IMR-90 (cell line): Measurements from ENCODE around the gene MYCT1. TPM values are rescaled to one million over a fixed set of nuclear protein-coding genes. Genes with fewer than 3 reads are reported as not detected.
A peak's percentile ranks its signal among the peaks of the same experiment; 100 is the strongest.

Experiments used
- ATAC-seq: fragments of 200-7000 bp; cut with Tn5 transposase; 2 replicates; pipeline ENCODE4 v1.9.1; 2020; ENCODE audit warnings: low read depth, mild to moderate bottlenecking, moderate library complexity
- BruUV-seq: library from RNA; stranded (reverse); fragments of 400-500 nt; replicated peaks from 2 replicates; lab custom pipeline; 2021; lab: Mats Ljungman, UMichigan
- CTCF ChIA-PET: fragments of 300-600 bp; formaldehyde crosslinking; extraction: SDS; loops from one replicate; lab custom pipeline; 2021; ENCODE audit warnings: antibody characterized with exemption; lab: Yijun Ruan, JAX
- POLR2A ChIA-PET: fragments of 300-600 bp; sonication (Branson Sonifier 250); formaldehyde crosslinking; loops from one replicate; lab custom pipeline; 2022; ENCODE audit warnings: antibody characterized with exemption; ENCODE audit not compliant: unreplicated experiment; lab: Charles Lee
- DNase-seq: peaks from one replicate; pipeline ENCODE4 v3.0.0; 2013
- H2AFZ ChIP-seq: replicated peaks from 2 replicates; pipeline ENCODE3; 2013; ENCODE audit warnings: low read length, mild to moderate bottlenecking; ENCODE audit not compliant: poor library complexity
- H2AK5ac ChIP-seq: 2 replicates; pipeline ENCODE4 v1.6.1; 2013; ENCODE audit warnings: low read depth, low read length, inconsistent platforms
- H2AK9ac ChIP-seq: replicated peaks from 2 replicates; pipeline ENCODE3; 2013; ENCODE audit warnings: mild to moderate bottlenecking, low read depth, low read length, moderate library complexity; ENCODE audit not compliant: poor library complexity
- H2BK120ac ChIP-seq: 2 replicates; pipeline ENCODE4 v1.6.1; 2013; ENCODE audit warnings: low read depth, low read length, inconsistent platforms
- H2BK15ac ChIP-seq: 3 replicates; pipeline ENCODE4 v1.6.1; 2013; ENCODE audit warnings: low read depth, low read length, inconsistent platforms
- H2BK20ac ChIP-seq: 2 replicates; pipeline ENCODE4 v1.6.1; 2013; ENCODE audit warnings: low read depth, mild to moderate bottlenecking, inconsistent platforms, low read length, moderate library complexity
- H2BK5ac ChIP-seq: 2 replicates; pipeline ENCODE4 v1.6.1; 2013; ENCODE audit warnings: mild to moderate bottlenecking, low read depth, low read length, inconsistent platforms; ENCODE audit not compliant: poor library complexity, severe bottlenecking
- H3K14ac ChIP-seq: replicated peaks from 2 replicates; pipeline ENCODE4 v1.6.1; 2013; ENCODE audit warnings: low read depth, low read length, inconsistent platforms
- H3K18ac ChIP-seq: 2 replicates; pipeline ENCODE4 v1.6.1; 2013; ENCODE audit warnings: low read depth, low read length, control low read depth
- H3K23ac ChIP-seq: 2 replicates; pipeline ENCODE4 v1.6.1; 2013; ENCODE audit warnings: low read depth, low read length, inconsistent platforms
- H3K27ac ChIP-seq: 2 replicates; pipeline ENCODE4 v1.5.1; 2013; ENCODE audit warnings: mild to moderate bottlenecking, control low read depth, low read length; ENCODE audit not compliant: insufficient read depth
- H3K27me3 ChIP-seq: 2 replicates; pipeline ENCODE4 v1.6.1; 2013; ENCODE audit warnings: low read length; ENCODE audit not compliant: control insufficient read depth, insufficient read depth
- H3K36me3 ChIP-seq: 2 replicates; pipeline ENCODE4 v1.6.1; 2013; ENCODE audit warnings: low read length, mixed read lengths; ENCODE audit not compliant: control insufficient read depth, insufficient read depth
- H3K4ac ChIP-seq: 2 replicates; pipeline ENCODE4 v1.6.1; 2013; ENCODE audit warnings: low read depth, low read length, inconsistent platforms
- H3K4me1 ChIP-seq: 2 replicates; pipeline ENCODE4 v1.6.1; 2013; ENCODE audit warnings: low read length, mixed read lengths; ENCODE audit not compliant: control insufficient read depth, insufficient read depth
- H3K4me2 ChIP-seq: 2 replicates; pipeline ENCODE4 v1.6.1; 2013; ENCODE audit warnings: low read depth, mild to moderate bottlenecking, control low read depth, low read length, moderate library complexity
- H3K4me3 ChIP-seq: 2 replicates; pipeline ENCODE4 v1.5.1; 2013; ENCODE audit warnings: low read depth, mild to moderate bottlenecking, control low read depth, low read length, moderate library complexity; ENCODE audit not compliant: insufficient read depth
- H3K56ac ChIP-seq: 2 replicates; pipeline ENCODE4 v1.6.1; 2013; ENCODE audit warnings: low read length, inconsistent platforms; ENCODE audit not compliant: insufficient read depth; ENCODE audit errors: extremely low read depth
- H3K79me1 ChIP-seq, 2 experiments: 2 replicates each; pipeline ENCODE4 v1.6.1; 2013; ENCODE audit warnings: low read length in 2 of 2, inconsistent platforms in 1 of 2, low read depth in 1 of 2
- H3K9ac ChIP-seq: 2 replicates; pipeline ENCODE4 v1.6.1; 2013; ENCODE audit warnings: low read depth, low read length, control low read depth
- H3K9me1 ChIP-seq: 2 replicates; pipeline ENCODE4 v1.6.1; 2013; ENCODE audit warnings: low read length, inconsistent platforms; ENCODE audit not compliant: insufficient read depth
- H3K9me3 ChIP-seq: 2 replicates; pipeline ENCODE4 v1.6.1; 2013; ENCODE audit warnings: low read length; ENCODE audit not compliant: control insufficient read depth, insufficient read depth
- H4K20me1 ChIP-seq: 2 replicates; pipeline ENCODE4 v1.6.1; 2013; ENCODE audit warnings: low read length, inconsistent platforms; ENCODE audit not compliant: insufficient read depth
- H4K5ac ChIP-seq: 2 replicates; pipeline ENCODE4 v1.6.1; 2013; ENCODE audit warnings: mild to moderate bottlenecking, low read depth, low read length, control low read depth
- H4K8ac ChIP-seq, 2 experiments: 2 replicates each; pipeline ENCODE4 v1.6.1; 2013; ENCODE audit warnings: low read depth in 2 of 2, low read length in 2 of 2, control low read depth in 1 of 2, inconsistent platforms in 1 of 2
- H4K91ac ChIP-seq: 2 replicates; pipeline ENCODE4 v1.6.1; 2013; ENCODE audit warnings: low read depth, low read length, inconsistent platforms; ENCODE audit not compliant: insufficient read depth
- CEBPB ChIP-seq: IDR thresholded peaks from 2 replicates; pipeline ENCODE4 v1.6.1; 2012; ENCODE audit warnings: low read depth, low read length, improper control_type of control experiment
- FOS ChIP-seq: fragments of 150-350 bp; IDR thresholded peaks from 2 replicates; pipeline ENCODE4 v1.6.1; 2016; ENCODE audit warnings: low read depth, low read length
- MAZ ChIP-seq: IDR thresholded peaks from 2 replicates; pipeline ENCODE4 v1.6.1; 2012; ENCODE audit warnings: low read depth, mild to moderate bottlenecking, low read length, improper control_type of control experiment, moderate library complexity, borderline replicate concordance
- WGBS, 2 experiments: methylation state at CpG; one replicate each; pipeline versions ENCODE4 v1.1.5 to v1.1.7; 2013; ENCODE audit warnings: missing lambda C conversion rate in 2 of 2; ENCODE audit not compliant: insufficient read length in 1 of 2; ENCODE audit errors: extremely low coverage in 2 of 2; 5-methylcytosine and 5-hydroxymethylcytosine counted together
- dilution Hi-C: fragments of 300-500 bp; cut with HindIII; formaldehyde crosslinking; loops from one replicate; pipeline ENCODE4 v1.14.3; 2018; ENCODE audit warnings: low sequenced_read_pairs; ENCODE audit not compliant: unreplicated experiment
- in situ Hi-C: fragments of 300-500 bp; cut with MboI; formaldehyde crosslinking; loops from 3 replicates; pipeline ENCODE4 v1.14.3; 2019; ENCODE audit warnings: low sequenced_read_pairs, inconsistent platforms, mixed read lengths
- intact Hi-C: fragments of 100-400 bp; cut with micrococcal nuclease; formaldehyde crosslinking; loops from 2 replicates; pipeline ENCODE4 v1.10.0; 2022
- polyA plus RNA-seq, 3 experiments: library from polyadenylated mRNA; depleted of rRNA; stranded (reverse); fragments of >200 nt; gene quantifications; 2 replicates each; pipeline ENCODE4 v1.2.3, GENCODE V29; 2012; ENCODE audit warnings: low replicate concordance in 1 of 3
- total RNA-seq: library from RNA; depleted of rRNA; stranded (reverse); fragments of >200 nt; gene quantifications from 2 replicates; pipeline ENCODE4 v1.2.3, GENCODE V29; 2012

The MYCT1 gene
- total and polyA plus RNA-seq, 2 of the 4 experiments (the other 2 are of a cell fraction), result 0.89 to 0.90 TPM

- Histone ChIP-seq H3K4me3 (no peak overlapping the region), H3K27ac (no peak overlapping the region), H3K9me1 (peaks cover 5% of the 10 kb centered on the region; the same call in 1 of the 2 replicates), H2AK5ac (no peak overlapping the region), H2BK5ac (no peak overlapping the region), H3K9ac (no peak overlapping the region), H3K4ac (no peak overlapping the region), H3K4me2 (no peak overlapping the region), H4K5ac (no peak overlapping the region), H3K23ac (no peak overlapping the region), H2BK120ac (no peak overlapping the region), H3K14ac (no peak overlapping the region), H4K20me1 (no peaks in the 10 kb centered on the region), H3K79me1 (no peaks in the 10 kb centered on the region), H2AK9ac (no peak overlapping the region), H2BK20ac (no peak overlapping the region), H4K8ac (no peak overlapping the region), H4K91ac (no peak overlapping the region), H3K36me3 (no peaks in the 10 kb centered on the region), H2AFZ (no peak overlapping the region), H3K4me1 (no peaks in the 10 kb centered on the region), H3K27me3 (no peaks in the 10 kb centered on the region), H3K9me3 (no peaks in the 10 kb centered on the region), H3K56ac (no peak overlapping the region), H2BK15ac (no peak overlapping the region), H3K18ac (no peak overlapping the region)
- TF ChIP-seq MAZ, result no peak
- TF ChIP-seq CEBPB, result peak; percentile 77
- 0 out of 2 replicates have a peak, but pooled peaks have one; percentile 37 for TF ChIP-seq FOS
- in situ Hi-C loops (loop anchor here (10.0 kb wide), 1 partner anchor 209 kb away; no protein-coding TSS in a partner anchor), dilution Hi-C loops (no loop called here), intact Hi-C loops (loop anchor here (5.0 kb wide), 1 partner anchor 194 kb away; no protein-coding TSS in a partner anchor)
- ChIA-PET POLR2A (no interaction called here), CTCF (no interaction called here)
- peak; percentile 74 for ATAC-seq
- no CpG with 5 or more reads among the region's 2 CpGs for WGBS, 2 experiments
- peak; percentile 59 for DNase-seq
- BruUV-seq, result no TSS peak
Measured at GRCh38 chr6:152746172-152746553, 48.5 kb downstream of the MYCT1 start.
